HepG2 (cell line): ENCODE measurements around the gene RBM8A. TPM values are rescaled to one million over a fixed set of nuclear protein-coding genes. Genes with fewer than 3 reads are reported as not detected.

ENCODE experiments used
- ARID5B ChIP-seq: IDR thresholded peaks from 2 replicates; pipeline ENCODE4 v1.4.0; 2020; ENCODE audit warnings: mild to moderate bottlenecking, missing genetic modification reagents
- GPBP1L1 ChIP-seq: sonication (generic); formaldehyde crosslinking; IDR thresholded peaks from 2 replicates; pipeline ENCODE4 v1.5.0; 2020; ENCODE audit warnings: mild to moderate bottlenecking, missing genetic modification reagents
- HOXA5 ChIP-seq: sonication (generic); formaldehyde crosslinking; IDR thresholded peaks from 2 replicates; pipeline ENCODE4 v1.4.0; 2020; ENCODE audit warnings: missing genetic modification reagents
- HOXA7 ChIP-seq: sonication (generic); formaldehyde crosslinking; IDR thresholded peaks from 2 replicates; pipeline ENCODE4 v1.8.1; 2022; ENCODE audit warnings: mild to moderate bottlenecking, missing genetic modification reagents, moderate library complexity
- MIER2 ChIP-seq: IDR thresholded peaks from 2 replicates; pipeline ENCODE4 v1.6.1; 2016; ENCODE audit warnings: missing biosample characterization, missing genetic modification reagents
- TCF12 ChIP-seq, 2 experiments: fragments of 450-650 bp in 1 of 2; sonication (generic) in 1 of 2; formaldehyde crosslinking in 1 of 2; IDR thresholded peaks; 2 replicates each; pipeline versions ENCODE4 v1.6.1 to v1.8.0; 2017 to 2022; ENCODE audit warnings: antibody characterized with exemption in 1 of 2, mild to moderate bottlenecking in 1 of 2, missing genetic modification reagents in 1 of 2, moderate library complexity in 1 of 2
- ZBTB8A ChIP-seq: sonication (generic); formaldehyde crosslinking; IDR thresholded peaks from 2 replicates; pipeline ENCODE4 v1.4.0; 2020; ENCODE audit warnings: mild to moderate bottlenecking, low read depth, missing genetic modification reagents, borderline replicate concordance
- ZFP1 ChIP-seq: IDR thresholded peaks from 2 replicates; pipeline ENCODE4 v1.6.1; 2016
- ZNF547 ChIP-seq: sonication (generic); formaldehyde crosslinking; IDR thresholded peaks from 2 replicates; pipeline ENCODE4 v1.5.1; 2020; ENCODE audit warnings: mild to moderate bottlenecking, missing genetic modification reagents
- ZNF644 ChIP-seq: IDR thresholded peaks from 2 replicates; pipeline ENCODE4 v1.6.1; 2016; ENCODE audit warnings: low read depth
- ZNF772 ChIP-seq: sonication (generic); formaldehyde crosslinking; IDR thresholded peaks from 2 replicates; pipeline ENCODE4 v1.5.0; 2020; ENCODE audit warnings: mild to moderate bottlenecking, missing genetic modification reagents
- polyA plus RNA-seq, 8 experiments: library from polyadenylated mRNA; depleted of rRNA in 3 of 8; stranded (reverse) in 7 of 8; unstranded in 1 of 8; fragments of >200 nt; fragmentation: Illumina TruSeq in 4 of 8; extraction: Trizol in 4 of 8; gene quantifications; 2 replicates each; pipeline versions ENCODE4 v1.2.1 to v1.2.3, GENCODE V29; 2011 to 2016; ENCODE audit warnings: low read depth in 4 of 8, missing spikeins in 1 of 8, mixed read lengths in 1 of 8; ENCODE audit not compliant: insufficient read depth in 1 of 8
- total RNA-seq, 5 experiments: library from RNA; depleted of rRNA; stranded (reverse); fragments of >200 nt; fragmentation: Illumina TruSeq; extraction: Trizol; gene quantifications; 2 replicates each; pipeline ENCODE4 v1.2.3, GENCODE V29; 2016; ENCODE audit warnings: low read depth in 1 of 5
- TF ChIP-seq, protein P1 (sequence below): IDR thresholded peaks from 2 replicates; pipeline ENCODE4 v1.6.1; 2016; ENCODE audit warnings: low read depth, borderline replicate concordance
- TF ChIP-seq, protein P2 (sequence below): sonication (generic); formaldehyde crosslinking; IDR thresholded peaks from 2 replicates; pipeline ENCODE4 v1.8.1; 2022; ENCODE audit warnings: low read depth, mild to moderate bottlenecking, missing genetic modification reagents
- TF ChIP-seq, protein P3 (sequence below): sonication (generic); formaldehyde crosslinking; IDR thresholded peaks from 2 replicates; pipeline ENCODE4 v1.5.1; 2020; ENCODE audit warnings: mild to moderate bottlenecking, missing genetic modification reagents, moderate library complexity

The RBM8A gene
- total and polyA plus RNA-seq, 2 of the 13 experiments (the other 11 are each of a cell fraction or from before 2014, with no cell fraction given) = 106 to 162 TPM

GRCh38 chr1:145871994-145872924 is 55.0 kb downstream of the RBM8A start (continued):
- TF ChIP-seq ARID5B (CRISPR knock-in tag) (no peak), ZNF644 (CRISPR knock-in tag) (no peak), GPBP1L1 (CRISPR knock-in tag) (no peak), ZNF547 (CRISPR knock-in tag) (no peak), HOXA5 (CRISPR knock-in tag) (no peak), ZNF772 (CRISPR knock-in tag) (no peak), ZFP1 (CRISPR knock-in tag) (no peak), HOXA7 (no peak), MIER2 (no peak), TCF12 (IDR thresholded peaks at IDR 0.05) (no peak), TCF12 (CRISPR knock-in tag; IDR thresholded peaks at IDR 0.05) (no peak), ZBTB8A (no peak)
- TF ChIP-seq, protein P1, sequence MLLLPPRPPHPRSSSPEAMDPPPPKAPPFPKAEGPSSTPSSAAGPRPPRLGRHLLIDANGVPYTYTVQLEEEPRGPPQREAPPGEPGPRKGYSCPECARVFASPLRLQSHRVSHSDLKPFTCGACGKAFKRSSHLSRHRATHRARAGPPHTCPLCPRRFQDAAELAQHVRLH (CRISPR knock-in tag) = no peak
- TF ChIP-seq, protein P2, sequence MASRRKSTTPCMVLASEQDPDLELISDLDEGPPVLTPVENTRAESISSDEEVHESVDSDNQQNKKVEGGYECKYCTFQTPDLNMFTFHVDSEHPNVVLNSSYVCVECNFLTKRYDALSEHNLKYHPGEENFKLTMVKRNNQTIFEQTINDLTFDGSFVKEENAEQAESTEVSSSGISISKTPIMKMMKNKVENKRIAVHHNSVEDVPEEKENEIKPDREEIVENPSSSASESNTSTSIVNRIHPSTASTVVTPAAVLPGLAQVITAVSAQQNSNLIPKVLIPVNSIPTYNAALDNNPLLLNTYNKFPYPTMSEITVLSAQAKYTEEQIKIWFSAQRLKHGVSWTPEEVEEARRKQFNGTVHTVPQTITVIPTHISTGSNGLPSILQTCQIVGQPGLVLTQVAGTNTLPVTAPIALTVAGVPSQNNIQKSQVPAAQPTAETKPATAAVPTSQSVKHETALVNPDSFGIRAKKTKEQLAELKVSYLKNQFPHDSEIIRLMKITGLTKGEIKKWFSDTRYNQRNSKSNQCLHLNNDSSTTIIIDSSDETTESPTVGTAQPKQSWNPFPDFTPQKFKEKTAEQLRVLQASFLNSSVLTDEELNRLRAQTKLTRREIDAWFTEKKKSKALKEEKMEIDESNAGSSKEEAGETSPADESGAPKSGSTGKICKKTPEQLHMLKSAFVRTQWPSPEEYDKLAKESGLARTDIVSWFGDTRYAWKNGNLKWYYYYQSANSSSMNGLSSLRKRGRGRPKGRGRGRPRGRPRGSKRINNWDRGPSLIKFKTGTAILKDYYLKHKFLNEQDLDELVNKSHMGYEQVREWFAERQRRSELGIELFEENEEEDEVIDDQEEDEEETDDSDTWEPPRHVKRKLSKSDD = no peak
- TF ChIP-seq, protein P3, sequence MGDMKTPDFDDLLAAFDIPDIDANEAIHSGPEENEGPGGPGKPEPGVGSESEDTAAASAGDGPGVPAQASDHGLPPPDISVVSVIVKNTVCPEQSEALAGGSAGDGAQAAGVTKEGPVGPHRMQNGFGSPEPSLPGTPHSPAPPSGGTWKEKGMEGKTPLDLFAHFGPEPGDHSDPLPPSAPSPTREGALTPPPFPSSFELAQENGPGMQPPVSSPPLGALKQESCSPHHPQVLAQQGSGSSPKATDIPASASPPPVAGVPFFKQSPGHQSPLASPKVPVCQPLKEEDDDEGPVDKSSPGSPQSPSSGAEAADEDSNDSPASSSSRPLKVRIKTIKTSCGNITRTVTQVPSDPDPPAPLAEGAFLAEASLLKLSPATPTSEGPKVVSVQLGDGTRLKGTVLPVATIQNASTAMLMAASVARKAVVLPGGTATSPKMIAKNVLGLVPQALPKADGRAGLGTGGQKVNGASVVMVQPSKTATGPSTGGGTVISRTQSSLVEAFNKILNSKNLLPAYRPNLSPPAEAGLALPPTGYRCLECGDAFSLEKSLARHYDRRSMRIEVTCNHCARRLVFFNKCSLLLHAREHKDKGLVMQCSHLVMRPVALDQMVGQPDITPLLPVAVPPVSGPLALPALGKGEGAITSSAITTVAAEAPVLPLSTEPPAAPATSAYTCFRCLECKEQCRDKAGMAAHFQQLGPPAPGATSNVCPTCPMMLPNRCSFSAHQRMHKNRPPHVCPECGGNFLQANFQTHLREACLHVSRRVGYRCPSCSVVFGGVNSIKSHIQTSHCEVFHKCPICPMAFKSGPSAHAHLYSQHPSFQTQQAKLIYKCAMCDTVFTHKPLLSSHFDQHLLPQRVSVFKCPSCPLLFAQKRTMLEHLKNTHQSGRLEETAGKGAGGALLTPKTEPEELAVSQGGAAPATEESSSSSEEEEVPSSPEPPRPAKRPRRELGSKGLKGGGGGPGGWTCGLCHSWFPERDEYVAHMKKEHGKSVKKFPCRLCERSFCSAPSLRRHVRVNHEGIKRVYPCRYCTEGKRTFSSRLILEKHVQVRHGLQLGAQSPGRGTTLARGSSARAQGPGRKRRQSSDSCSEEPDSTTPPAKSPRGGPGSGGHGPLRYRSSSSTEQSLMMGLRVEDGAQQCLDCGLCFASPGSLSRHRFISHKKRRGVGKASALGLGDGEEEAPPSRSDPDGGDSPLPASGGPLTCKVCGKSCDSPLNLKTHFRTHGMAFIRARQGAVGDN (CRISPR knock-in tag) = peak; percentile 23; the same call in 1 of the 2 replicates
